PC-3 (cell line): ENCODE results near the gene PRPF39. TPM values are rescaled to one million over a fixed set of nuclear protein-coding genes. Genes with fewer than 3 reads are reported as not detected.

Experiments used
- ATAC-seq: fragments of 200-7000 bp; cut with Tn5 transposase; 2 replicates; pipeline ENCODE4 v1.9.1; 2020; ENCODE audit warnings: mild to moderate bottlenecking, moderate library complexity
- BruUV-seq: library from RNA; stranded (reverse); fragments of 400-500 nt; replicated peaks from 2 replicates; lab custom pipeline; 2021; lab: Mats Ljungman, UMichigan
- CTCF ChIA-PET: fragments of 300-600 bp; sonication (Branson Sonifier 250); formaldehyde crosslinking; loops from one replicate; lab custom pipeline; 2022; ENCODE audit warnings: antibody characterized with exemption; lab: Charles Lee
- POLR2A ChIA-PET: fragments of 300-600 bp; sonication (Branson Sonifier 250); formaldehyde crosslinking; loops from one replicate; lab custom pipeline; 2022; ENCODE audit warnings: antibody characterized with exemption; ENCODE audit not compliant: unreplicated experiment; lab: Charles Lee
- DNase-seq: peaks from one replicate; pipeline ENCODE4 v3.0.0-alpha.2; 2015
- H2AFZ ChIP-seq: fragments of 300-600 bp; sonication (generic); 2 replicates; pipeline ENCODE4 v1.6.0; 2016; ENCODE audit warnings: antibody characterized with exemption, low read length
- H3F3A ChIP-seq: fragments of 300-600 bp; sonication (generic); one replicate; pipeline ENCODE4 v1.6.0; 2017; ENCODE audit warnings: antibody characterized with exemption, low read length, control low read depth, mild to moderate bottlenecking; ENCODE audit not compliant: unreplicated experiment
- H3K27ac ChIP-seq: fragments of 300-600 bp; sonication (generic); 2 replicates; pipeline ENCODE4 v1.5.1; 2016; ENCODE audit warnings: mild to moderate bottlenecking, low read length
- H3K27me3 ChIP-seq: fragments of 300-600 bp; sonication (generic); 2 replicates; pipeline ENCODE4 v1.6.1; 2016; ENCODE audit warnings: low read length, mixed read lengths
- H3K36me3 ChIP-seq: fragments of 300-600 bp; sonication (generic); 2 replicates; pipeline ENCODE4 v1.6.1; 2016; ENCODE audit warnings: low read depth, mixed run types, low read length, mixed read lengths
- H3K4me1 ChIP-seq: fragments of 300-600 bp; sonication (generic); 2 replicates; pipeline ENCODE4 v1.5.1; 2016; ENCODE audit warnings: low read length; ENCODE audit not compliant: insufficient read depth
- H3K4me2 ChIP-seq: fragments of 300-600 bp; sonication (generic); 2 replicates; pipeline ENCODE4 v1.6.0; 2016; ENCODE audit warnings: low read length
- H3K4me3 ChIP-seq: fragments of 300-600 bp; sonication (generic); 2 replicates; pipeline ENCODE4 v1.5.1; 2016; ENCODE audit warnings: mild to moderate bottlenecking, low read length, mixed read lengths
- H3K79me2 ChIP-seq: fragments of 300-600 bp; sonication (generic); 2 replicates; pipeline ENCODE4 v1.6.1; 2017; ENCODE audit warnings: low read length, mixed read lengths
- H3K9ac ChIP-seq: fragments of 300-600 bp; sonication (generic); 2 replicates; pipeline ENCODE4 v1.6.0; 2016; ENCODE audit warnings: mild to moderate bottlenecking, low read length
- H3K9me2 ChIP-seq: fragments of 300-600 bp; sonication (generic); replicated peaks from 2 replicates; pipeline ENCODE4 v1.6.1; 2016; ENCODE audit warnings: mixed run types, low read length, mixed read lengths
- H3K9me3 ChIP-seq: fragments of 300-600 bp; sonication (generic); 2 replicates; pipeline ENCODE4 v1.6.1; 2016; ENCODE audit warnings: low read length, mixed read lengths
- H4K20me1 ChIP-seq: fragments of 300-600 bp; sonication (generic); 2 replicates; pipeline ENCODE4 v1.6.1; 2016; ENCODE audit warnings: low read length, mixed read lengths
- EZH2 ChIP-seq: fragments of 300-600 bp; sonication (generic); IDR thresholded peaks from one replicate; pipeline ENCODE4 v1.6.1; 2017; ENCODE audit warnings: antibody characterized with exemption, mild to moderate bottlenecking, low read length; ENCODE audit not compliant: unreplicated experiment
- EZH2phosphoT487 ChIP-seq: fragments of 300-600 bp; sonication (generic); IDR thresholded peaks from 2 replicates; pipeline ENCODE4 v1.6.1; 2018; ENCODE audit warnings: mild to moderate bottlenecking, antibody characterized with exemption, low read length, borderline replicate concordance
- intact Hi-C: fragments of 100-400 bp; cut with micrococcal nuclease; formaldehyde crosslinking; loops from 2 replicates; pipeline ENCODE4 v1.9.0; 2023
- total RNA-seq: library from RNA; depleted of rRNA; stranded (reverse); fragments of >200 nt; gene quantifications from 2 replicates; pipeline ENCODE4 v1.2.3, GENCODE V29; 2014
- TF ChIP-seq, protein P1 (sequence below): fragments of 300-600 bp; sonication (generic); conservative IDR thresholded peaks from 2 replicates; pipeline ENCODE4 v1.5.1; 2017; ENCODE audit warnings: antibody characterized with exemption, low read depth, mild to moderate bottlenecking, low read length

Gene PRPF39
- total RNA-seq, 1 experiment from 2014 or later: 19.2 TPM

DNA sequence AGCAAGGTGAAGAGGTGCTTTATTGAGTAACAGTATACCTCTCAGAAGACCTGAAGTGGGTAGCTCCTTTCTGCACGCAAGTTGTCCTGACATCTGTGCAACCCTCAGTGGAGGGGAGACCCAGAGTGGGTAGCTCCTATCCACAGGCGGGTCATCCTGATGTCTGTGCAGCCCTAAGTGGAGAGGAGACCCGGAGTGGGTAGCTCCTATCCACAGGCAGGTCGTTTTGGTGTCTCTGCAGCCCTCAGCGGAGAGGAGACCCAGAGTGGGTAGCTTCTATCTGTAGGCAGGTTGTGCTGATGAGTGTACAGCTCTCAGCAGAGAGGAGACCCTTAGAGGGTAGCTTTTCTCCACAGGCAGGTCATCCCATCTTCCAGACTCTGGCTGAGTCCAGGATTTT is 45.1 kb upstream of the PRPF39 start:
- intact Hi-C loops: no loop called here
- ChIA-PET POLR2A (no interaction called here), CTCF (no interaction called here)
- BruUV-seq: no TSS peak
- no peak for TF ChIP-seq EZH2
- TF ChIP-seq, protein P1, sequence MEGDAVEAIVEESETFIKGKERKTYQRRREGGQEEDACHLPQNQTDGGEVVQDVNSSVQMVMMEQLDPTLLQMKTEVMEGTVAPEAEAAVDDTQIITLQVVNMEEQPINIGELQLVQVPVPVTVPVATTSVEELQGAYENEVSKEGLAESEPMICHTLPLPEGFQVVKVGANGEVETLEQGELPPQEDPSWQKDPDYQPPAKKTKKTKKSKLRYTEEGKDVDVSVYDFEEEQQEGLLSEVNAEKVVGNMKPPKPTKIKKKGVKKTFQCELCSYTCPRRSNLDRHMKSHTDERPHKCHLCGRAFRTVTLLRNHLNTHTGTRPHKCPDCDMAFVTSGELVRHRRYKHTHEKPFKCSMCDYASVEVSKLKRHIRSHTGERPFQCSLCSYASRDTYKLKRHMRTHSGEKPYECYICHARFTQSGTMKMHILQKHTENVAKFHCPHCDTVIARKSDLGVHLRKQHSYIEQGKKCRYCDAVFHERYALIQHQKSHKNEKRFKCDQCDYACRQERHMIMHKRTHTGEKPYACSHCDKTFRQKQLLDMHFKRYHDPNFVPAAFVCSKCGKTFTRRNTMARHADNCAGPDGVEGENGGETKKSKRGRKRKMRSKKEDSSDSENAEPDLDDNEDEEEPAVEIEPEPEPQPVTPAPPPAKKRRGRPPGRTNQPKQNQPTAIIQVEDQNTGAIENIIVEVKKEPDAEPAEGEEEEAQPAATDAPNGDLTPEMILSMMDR: no peak
- TF ChIP-seq EZH2phosphoT487: no peak
- H3K9me2 ChIP-seq: no peaks in the 10 kb centered on the region
- no peak overlapping the region for H2AFZ ChIP-seq
- H3K4me1 ChIP-seq: no peaks in the 10 kb centered on the region
- no peak overlapping the region for H3K27ac ChIP-seq
- no peaks in the 10 kb centered on the region for H3K9me3 ChIP-seq
- H3K79me2 ChIP-seq: no peaks in the 10 kb centered on the region
- no peaks in the 10 kb centered on the region for H4K20me1 ChIP-seq
- H3F3A ChIP-seq: no peaks in the 10 kb centered on the region
- no peak overlapping the region for H3K4me3 ChIP-seq
- H3K9ac ChIP-seq: no peak overlapping the region
- DNase-seq (no peak), ATAC-seq (no peak)
- H3K27me3 ChIP-seq: no peaks in the 10 kb centered on the region
- peaks cover 12% of the 10 kb centered on the region; the same call in 1 of the 2 replicates for H3K36me3 ChIP-seq
- H3K4me2 ChIP-seq: no peak overlapping the region

DNA sequence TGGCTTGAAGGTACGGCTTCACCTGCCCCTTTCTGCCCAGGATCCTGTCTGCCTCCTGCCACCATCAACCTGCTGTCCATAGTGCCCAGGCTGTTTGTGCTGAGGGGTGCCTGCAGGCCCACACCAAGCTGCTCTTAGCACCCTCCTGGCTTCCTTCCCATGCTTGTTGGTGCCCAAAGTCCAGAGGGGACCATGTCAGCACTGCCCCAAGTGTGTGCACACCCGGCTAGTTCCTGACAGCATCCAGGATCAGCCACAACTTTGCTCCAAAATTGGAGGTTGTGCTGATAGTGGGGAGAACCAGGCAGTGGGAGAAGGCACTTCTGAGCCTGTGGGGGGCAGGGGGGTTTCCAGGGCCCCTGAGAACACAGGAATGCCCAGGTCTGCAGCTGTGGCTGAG is 44.5 kb upstream of the PRPF39 start:
- no peak overlapping the region for H3K27ac ChIP-seq
- ChIA-PET CTCF (no interaction called here), POLR2A (no interaction called here)
- DNase-seq (no peak), ATAC-seq (no peak)
- intact Hi-C loops: no loop called here
- no TSS peak for BruUV-seq
- no peaks in the 10 kb centered on the region for H3K4me1 ChIP-seq
- TF ChIP-seq EZH2phosphoT487 (no peak), EZH2 (no peak)
- TF ChIP-seq, protein P1: no peak
- no peak overlapping the region for H3K9ac ChIP-seq
- no peaks in the 10 kb centered on the region for H3F3A ChIP-seq
- no peak overlapping the region for H3K4me3 ChIP-seq
- H3K79me2 ChIP-seq: no peaks in the 10 kb centered on the region
- H2AFZ ChIP-seq: no peak overlapping the region
- H4K20me1 ChIP-seq: no peaks in the 10 kb centered on the region
- H3K9me2 ChIP-seq: no peaks in the 10 kb centered on the region
- no peaks in the 10 kb centered on the region for H3K9me3 ChIP-seq
- H3K36me3 ChIP-seq: peaks cover 12% of the 10 kb centered on the region; the same call in 1 of the 2 replicates
- no peak overlapping the region for H3K4me2 ChIP-seq
- no peaks in the 10 kb centered on the region for H3K27me3 ChIP-seq

DNA sequence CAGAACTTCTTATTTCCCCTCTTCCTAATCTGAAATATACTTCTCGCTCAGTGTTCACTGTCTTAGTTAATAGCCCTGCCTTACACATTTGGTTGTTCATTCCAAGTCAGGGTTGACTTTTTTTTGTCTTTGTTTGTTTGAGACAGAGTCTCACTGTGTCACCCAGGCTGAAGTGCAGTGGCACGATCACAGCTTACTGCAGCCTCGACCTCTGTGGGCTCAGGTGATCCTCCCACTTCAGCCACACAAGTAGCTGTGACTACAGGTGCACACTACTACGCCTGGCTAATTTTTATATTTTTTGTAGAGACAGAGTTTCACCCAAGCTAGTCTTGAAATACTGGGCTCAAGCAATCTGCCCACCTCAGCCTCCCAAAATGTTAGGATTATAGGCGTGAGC is 42.3 kb upstream of the PRPF39 start:
- BruUV-seq: no TSS peak
- Histone ChIP-seq H3K27me3 (no peaks in the 10 kb centered on the region), H2AFZ (no peak overlapping the region), H3K79me2 (no peaks in the 10 kb centered on the region), H3K27ac (no peak overlapping the region), H3K9ac (no peak overlapping the region), H3K4me1 (no peaks in the 10 kb centered on the region), H3K4me3 (no peak overlapping the region), H3K9me3 (no peaks in the 10 kb centered on the region), H3K9me2 (no peaks in the 10 kb centered on the region), H3K4me2 (no peak overlapping the region), H3K36me3 (peaks cover 14% of the 10 kb centered on the region), H4K20me1 (no peaks in the 10 kb centered on the region), H3F3A (no peaks in the 10 kb centered on the region)
- intact Hi-C loops: no loop called here
- DNase-seq (no peak), ATAC-seq (no peak)
- CTCF ChIA-PET: no interaction called here
- TF ChIP-seq, protein P1: no peak
- TF ChIP-seq EZH2 (no peak), EZH2phosphoT487 (no peak)
- POLR2A ChIA-PET: no interaction called here
